ENCODE results near the gene USP47.

Gene USP47

DNA sequence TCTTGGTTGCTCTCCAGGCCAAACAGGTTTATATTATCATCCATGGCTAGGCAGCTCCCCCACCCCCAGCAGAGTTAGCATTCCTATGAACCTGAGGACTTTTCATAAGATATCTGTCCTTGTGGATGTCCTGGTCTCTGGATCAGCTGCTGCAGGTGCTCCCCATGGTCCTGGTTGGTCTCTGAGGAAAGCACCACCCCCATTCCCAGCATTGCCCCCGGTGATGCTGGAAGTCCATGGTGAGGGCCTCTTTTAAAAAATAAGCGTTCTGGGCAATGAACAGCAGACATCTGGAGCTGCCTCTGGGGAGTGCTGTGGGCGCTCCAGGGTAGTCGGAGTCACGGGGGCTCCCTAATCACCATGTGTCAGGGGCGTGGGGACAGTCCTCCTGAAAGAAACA lies 140.1 kb downstream of the USP47 start:
- no peak for DNase-seq (ENCODE audit: low spot score)

DNA sequence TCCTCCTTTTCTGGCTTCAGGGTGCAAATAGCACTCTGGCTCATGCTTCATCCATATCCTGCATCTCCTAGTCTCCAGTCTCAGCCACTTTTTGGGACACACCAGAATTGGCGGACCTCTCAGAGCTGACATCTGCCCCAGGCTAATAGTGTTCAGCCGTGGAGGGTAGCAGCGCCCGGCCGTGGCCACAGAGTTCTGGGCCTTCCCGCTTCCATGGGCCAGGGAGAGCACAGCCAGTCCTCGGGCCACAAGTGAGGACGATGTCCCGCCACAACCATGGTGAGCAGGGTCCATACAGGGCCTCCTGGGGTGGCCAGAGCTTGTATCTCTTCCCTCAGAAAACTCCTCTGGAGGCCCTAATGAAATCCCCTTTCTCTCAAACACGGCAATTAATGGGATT lies 140.7 kb downstream of the USP47 start:
- DNase-seq (ENCODE audit: low spot score): no peak

DNA sequence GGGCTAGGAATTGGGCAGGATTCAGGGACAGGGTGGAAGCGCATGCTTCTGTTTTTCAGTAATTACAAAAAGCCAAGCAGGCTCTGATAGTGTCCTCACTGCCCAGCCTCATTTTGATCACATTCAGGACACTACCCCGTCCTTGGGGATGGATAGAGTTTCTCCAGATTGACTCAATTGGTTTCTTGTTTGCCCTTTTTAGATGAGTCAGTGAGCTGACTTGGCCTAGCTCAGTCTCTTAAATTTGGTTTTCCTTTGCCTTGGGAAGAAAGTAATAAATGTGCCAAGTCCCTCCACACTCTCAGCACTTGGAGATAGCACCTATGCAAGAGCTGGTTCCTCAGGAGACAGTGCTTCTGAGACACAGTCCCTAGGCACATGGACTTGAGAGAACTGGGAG lies 141.2 kb downstream of the USP47 start:
- no peak for DNase-seq (ENCODE audit: low spot score)

GRCh38 chr11:11983427-11983826 lies 141.7 kb downstream of the USP47 start:
- no peak for DNase-seq (ENCODE audit: low spot score)

- no peak for DNase-seq (ENCODE audit: low spot score)
Observed at GRCh38 chr11:11984563-11984962, 142.8 kb downstream of the USP47 start.

DNA sequence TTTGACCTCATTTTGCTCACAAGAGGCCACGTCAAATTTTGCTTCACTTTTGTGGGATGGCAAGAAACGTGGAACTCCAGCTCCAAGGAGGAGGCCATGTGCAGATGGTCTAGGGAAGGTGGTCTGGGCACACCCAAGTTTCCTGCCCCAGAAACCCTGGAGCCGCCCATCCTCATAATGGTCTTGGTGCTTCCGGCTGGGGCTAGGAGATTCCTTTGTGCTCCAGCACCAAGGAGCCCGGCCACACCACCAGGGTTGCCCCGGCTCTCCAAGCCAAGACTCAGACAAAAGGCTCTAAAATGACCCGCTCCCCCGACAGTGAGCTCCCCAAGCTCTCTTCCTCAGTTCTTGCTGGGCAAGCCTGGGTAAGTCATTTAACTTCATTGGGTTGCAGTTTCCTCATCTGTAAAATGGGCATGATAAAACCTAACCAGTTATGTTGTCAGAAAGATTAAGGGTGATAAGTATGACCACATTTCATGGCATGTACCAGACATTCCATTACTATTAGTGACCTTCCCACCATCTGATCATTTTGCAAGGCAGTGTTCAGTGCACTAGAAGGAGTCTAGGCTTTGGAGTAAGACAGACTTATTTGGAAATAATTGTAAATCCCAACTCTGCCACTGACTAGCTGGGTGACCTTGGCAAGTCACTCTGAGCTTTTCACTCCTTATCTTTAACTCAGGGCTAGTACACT lies 143.4 kb downstream of the USP47 start:
- peak; percentile 70 for DNase-seq (ENCODE audit: low spot score)

DNA sequence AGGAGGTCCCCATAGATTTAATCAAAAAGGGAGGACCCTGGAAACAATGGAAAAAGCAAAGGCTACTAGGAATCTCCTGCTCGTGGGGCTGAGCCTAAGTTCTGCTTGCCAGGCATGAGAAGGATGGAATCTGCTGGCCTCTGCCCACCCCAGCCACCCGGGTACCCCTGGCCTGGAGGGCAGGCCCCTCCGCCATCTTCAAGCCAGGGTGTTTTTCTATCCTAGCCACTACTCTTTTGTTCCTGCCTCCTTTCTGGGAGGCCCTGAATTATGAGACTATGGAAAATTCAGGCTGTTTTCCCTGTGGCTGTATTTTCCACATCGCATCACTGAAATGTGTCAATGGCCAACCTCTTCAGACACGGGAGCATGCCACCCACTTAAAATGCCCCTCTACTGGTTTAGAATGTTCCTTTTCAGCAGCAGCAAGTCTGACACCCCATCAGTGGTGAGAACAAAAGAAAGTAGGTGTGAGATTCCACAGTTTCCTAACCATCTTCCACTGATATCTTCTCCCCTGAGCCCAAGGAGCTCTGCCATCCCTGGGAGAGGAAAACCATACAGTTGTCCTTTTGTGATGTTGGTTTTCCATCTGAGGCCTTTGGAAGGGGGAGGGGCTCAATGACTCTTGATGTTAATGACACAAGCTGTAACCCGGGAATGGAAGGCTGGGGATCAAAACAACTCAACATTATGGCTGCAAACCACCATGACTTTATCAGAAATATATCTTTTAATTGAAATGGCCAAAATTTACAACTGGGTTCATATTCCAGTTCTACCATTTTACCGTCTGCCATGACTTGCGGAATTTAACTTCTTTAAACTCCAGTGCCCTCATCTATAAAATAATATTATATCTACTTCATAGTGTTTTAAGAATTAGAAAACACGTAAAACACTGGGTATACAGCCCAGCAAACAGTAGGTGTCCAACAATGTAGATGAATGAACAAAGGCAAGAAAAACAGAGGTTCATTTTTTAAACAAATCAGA lies 144.5 kb downstream of the USP47 start:
- no peak for DNase-seq (ENCODE audit: low spot score)

- DNase-seq (ENCODE audit: low spot score): peak; percentile 63
Observed at GRCh38 chr11:11987503-11988022, 145.8 kb downstream of the USP47 start.

- peak; percentile 85 for DNase-seq (ENCODE audit: low spot score)
Observed at GRCh38 chr11:11988099-11988651, 146.4 kb downstream of the USP47 start.

DNA sequence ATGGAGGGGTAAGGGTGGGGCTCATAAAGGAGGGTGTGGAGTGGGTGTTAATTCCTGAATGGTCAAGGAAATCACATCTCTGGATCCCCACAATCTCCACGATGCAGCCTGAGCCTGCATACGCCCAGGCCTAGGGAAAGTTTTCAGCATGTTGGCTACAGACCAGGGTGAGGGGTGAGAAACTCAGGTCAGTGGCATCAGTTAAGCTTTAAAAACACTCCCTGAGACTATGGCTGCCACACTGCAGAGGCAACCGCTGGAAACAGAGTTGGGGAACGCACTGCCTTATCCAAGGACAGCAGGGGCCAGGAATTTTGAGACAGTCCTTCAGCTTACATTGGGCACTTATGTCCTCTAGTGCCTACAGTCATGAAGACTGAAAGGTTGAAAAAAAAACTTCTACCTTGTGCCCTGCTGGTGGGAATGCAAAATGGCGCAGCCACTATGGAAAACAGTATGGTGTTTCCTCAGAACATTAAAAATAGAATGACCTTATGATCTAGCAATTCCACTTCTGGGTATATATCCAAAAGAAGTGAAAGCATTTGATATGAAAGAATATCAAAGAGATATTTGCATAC lies 147.0 kb downstream of the USP47 start:
- DNase-seq (ENCODE audit: low spot score): no peak

DNA sequence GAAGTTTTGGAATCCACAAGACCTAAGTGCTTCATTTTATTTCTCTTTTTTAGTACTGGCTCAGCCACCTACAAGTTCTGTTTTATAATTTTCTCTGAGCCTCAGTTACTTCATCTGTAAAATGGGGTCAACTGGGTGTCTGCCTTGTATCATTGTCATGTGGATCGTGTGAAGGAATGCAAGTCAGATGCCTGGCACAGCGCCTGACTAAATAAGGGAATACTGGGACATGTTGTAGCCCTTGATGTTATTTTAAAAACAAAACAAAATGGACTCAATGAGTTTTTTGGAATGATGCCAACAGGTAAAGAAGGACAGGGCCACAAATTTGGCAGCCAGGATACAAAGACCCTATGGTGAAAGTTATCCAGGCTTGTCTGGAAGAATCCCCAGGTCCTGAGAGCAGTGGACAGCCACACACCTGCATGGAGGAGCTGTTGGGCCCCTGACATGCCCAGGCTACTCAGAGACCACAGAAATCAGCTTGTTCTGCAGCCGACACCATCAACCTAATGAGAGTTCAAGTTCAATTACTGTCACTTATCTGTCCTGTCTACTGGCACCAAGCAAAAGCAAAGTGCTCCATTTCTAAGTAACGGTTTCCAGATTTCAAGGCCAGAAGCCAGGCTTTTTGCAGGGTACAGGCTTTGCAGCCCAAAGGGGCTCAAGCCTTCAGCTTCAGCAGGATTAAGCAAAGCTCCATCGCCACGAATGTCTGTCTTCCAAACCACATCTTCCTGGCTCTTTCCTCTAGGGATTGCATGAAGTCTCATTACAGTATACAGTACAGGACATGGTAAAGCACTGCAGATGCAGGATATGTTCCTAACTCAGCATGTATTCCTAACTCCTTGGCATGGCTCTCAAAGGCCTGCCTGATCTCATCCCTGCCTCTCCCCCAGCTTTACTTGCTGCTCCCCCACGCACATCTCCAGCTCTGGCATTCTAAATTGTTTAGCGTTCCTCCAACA lies 148.3 kb downstream of the USP47 start:
- DNase-seq (ENCODE audit: low spot score): no peak

DNA sequence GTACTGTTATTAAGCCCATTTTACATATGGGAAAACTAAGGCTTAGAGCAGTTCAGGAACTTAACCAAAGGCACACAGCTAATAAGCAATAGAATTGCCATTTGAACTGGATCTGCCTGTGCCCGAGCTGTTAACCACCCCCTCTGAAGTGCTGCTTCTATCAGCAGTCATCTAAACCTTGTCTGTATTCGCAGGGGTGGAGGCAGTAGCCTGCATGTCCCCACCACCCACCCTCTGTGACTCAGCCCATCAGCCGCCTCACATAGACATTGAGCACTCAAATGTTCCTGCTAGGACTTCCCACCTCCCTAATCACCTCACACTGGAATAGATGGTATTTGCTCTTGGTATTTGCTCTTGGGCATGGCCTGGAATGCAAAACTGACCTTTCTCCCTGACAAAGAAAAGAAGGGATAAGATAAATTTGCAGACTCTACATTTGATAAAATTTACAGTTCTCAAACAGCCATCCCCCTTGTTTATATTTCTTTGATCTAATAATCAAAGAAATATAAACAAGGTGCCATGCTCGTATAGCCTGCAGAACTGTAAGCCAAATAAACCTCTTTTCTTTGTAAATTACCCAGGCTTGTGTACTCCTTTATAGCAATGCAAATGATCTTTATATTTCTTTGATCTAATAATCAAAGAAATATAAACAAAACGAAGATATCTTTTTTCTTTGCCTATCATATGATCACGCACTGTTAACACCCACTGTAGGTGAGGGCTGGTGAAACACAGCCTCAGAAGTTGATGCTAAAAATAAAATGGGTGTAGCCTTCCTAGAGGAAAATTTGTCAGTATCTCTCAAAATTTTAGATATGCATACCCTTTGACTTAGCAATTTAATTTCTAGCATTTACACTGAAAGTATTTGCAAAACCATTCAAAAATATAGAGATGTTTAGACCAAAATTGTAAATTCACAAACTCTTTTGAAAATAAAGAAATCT lies 150.8 kb downstream of the USP47 start:
- peak; percentile 48 for DNase-seq (ENCODE audit: low spot score)

- DNase-seq (ENCODE audit: low spot score): peak; percentile 69
Observed at GRCh38 chr11:11993839-11994238, 152.1 kb downstream of the USP47 start.

GRCh38 chr11:11995601-11996000 lies 153.8 kb downstream of the USP47 start:
- DNase-seq (ENCODE audit: low spot score): no peak

- DNase-seq (ENCODE audit: low spot score): no peak
Observed at GRCh38 chr11:11996321-11997048, 154.7 kb downstream of the USP47 start.

DNA sequence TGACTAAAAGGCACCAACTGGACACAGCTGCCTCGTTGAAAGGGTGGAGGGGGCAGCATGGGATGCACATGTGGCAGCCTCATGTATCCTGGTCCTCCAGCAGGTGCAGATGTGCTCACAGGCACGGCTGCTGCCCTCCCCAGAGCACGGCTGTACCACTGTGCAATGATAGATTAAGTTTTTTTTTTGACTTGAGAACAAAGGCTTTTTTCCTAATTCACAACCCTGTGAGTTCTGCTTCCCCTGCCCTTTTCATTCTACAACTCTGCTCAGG lies 155.2 kb downstream of the USP47 start:
- DNase-seq (ENCODE audit: low spot score): no peak

DNA sequence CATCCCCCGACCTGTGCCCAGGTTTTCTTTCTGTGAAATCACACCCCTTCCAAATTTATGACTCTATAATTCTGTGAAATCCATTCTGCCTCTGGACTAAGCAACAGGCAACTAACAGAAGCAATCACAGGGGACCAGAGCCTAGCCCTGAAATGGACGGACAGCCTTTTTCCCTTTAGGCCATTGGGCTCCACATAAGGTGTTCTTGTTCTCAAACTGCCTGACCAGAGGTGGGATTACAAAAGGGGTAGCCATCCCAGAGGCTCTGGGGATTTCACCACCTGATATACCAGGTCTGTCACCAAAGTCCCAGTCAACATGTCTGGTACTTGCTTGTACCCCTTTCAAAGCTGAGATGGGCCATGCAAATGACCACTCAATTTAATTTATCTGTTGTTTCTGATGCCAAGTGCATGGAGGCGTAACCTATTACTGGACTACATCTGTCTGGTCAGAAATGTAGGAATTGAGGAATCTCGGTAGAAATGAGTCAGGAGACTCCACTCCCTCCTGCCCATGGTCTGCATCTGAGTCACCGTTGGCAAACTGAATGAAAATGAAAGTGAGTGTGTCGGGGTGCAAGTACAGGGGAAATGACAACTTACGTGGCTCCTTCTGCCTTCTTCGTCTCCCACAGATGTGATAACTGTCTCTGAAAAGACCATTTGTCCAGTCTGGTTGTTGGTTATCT lies 156.5 kb downstream of the USP47 start:
- DNase-seq (ENCODE audit: low spot score): peak; percentile 88

GRCh38 chr11:12001186-12001585 lies 159.4 kb downstream of the USP47 start:
- DNase-seq (ENCODE audit: low spot score): no peak

GRCh38 chr11:12003336-12003735 lies 161.6 kb downstream of the USP47 start:
- DNase-seq (ENCODE audit: low spot score): peak; percentile 28
